Measurements from ENCODE around the gene CCNF.

The CCNF gene

DNA sequence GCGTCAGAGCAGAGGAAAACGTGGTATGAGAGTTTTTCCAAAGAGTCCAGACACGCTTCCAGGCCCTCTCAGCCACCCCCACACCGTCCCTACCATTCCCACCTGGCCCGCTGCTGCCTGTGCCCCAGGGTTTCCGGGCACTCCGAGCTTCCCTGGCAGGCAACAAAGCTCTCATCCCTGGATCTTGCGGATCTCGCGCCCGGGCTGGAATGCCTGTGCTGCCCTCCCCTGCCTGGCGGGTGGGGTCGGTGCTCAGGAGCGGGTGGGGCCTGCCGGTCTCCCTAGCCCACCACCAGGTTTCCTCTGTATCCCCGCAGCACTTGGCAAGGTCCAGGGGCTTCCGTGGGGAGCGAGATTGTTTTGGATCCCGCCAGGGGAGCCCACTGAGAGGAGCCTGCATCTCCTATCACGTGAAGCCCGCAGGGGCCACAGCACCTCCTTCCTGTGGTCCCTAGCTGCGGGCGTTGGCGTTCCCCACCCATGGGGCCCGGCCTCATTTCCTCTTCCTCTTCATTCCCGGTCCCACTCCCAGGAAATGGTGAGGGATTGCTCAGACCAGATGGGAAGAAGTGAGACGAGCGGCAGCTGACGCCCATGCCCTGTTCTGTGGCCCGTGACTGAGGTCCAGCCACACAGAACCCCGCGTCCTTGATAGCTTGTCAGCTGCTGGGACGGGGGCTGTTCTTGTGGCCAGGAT, 56.7 kb downstream of the CCNF start:
- DNase-seq (ENCODE audit: low read depth, low spot score) = no peak

DNA sequence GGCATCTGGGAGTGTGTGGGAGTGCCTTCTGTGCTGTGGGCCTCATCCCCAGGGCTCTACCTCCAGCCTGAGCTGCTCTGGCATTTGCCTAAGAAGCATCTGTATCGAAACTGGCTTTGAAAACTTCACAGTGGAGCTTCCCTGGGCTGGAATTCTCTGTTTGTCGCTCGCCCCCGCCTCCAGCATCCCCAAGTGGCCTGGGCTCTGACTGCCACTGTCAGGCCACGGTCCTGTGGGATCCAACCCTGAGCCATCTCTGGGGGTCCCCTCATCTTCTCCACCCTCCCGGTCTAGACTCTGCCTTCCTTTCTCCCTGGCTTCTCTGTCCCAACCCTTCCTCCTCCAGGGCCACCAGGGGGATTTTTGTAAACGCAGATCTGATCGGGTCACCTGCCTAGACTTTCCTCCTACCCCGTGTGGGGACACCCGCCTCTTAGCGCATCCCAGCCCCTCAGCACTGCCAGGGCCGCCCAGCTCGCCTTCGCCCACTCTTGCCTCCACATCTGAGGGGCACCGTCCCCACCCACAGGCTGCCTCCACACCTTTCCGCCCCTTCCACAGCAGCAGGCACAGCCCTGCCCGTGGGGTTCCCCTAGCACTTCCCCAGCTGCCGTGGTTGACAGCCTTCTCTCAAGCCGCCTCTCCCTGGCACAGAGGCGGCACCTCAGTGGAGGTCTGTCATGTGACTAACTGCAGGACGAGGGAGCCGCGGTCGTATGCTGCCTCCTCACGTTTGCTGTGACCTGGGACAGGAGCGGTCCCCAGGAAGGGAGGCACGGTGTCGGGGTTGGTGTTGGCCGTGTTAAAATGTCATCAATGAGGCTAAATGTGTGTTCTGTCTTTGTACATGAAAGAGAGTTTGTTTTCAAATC, 57.6 kb downstream of the CCNF start:
- DNase-seq (ENCODE audit: low read depth, low spot score) = peak; percentile 26

DNA sequence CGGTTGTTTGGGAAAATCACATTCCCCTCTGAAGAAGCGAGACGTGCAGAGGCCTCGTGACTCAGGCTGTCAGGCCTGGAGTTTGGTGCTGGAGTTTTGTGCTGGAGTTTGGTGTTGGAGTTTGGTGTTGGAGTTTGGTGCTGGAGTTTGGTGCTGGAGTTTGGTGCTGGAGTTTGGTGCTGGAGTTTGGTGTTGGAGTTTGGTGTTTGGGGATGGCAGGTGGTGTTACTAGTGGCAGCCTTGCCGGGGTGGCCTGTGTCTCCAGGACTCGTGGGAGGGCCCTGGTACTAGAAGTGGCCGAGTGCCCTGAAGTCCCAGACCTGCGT, 58.2 kb downstream of the CCNF start:
- DNase-seq (ENCODE audit: low read depth, low spot score) = no peak

DNA sequence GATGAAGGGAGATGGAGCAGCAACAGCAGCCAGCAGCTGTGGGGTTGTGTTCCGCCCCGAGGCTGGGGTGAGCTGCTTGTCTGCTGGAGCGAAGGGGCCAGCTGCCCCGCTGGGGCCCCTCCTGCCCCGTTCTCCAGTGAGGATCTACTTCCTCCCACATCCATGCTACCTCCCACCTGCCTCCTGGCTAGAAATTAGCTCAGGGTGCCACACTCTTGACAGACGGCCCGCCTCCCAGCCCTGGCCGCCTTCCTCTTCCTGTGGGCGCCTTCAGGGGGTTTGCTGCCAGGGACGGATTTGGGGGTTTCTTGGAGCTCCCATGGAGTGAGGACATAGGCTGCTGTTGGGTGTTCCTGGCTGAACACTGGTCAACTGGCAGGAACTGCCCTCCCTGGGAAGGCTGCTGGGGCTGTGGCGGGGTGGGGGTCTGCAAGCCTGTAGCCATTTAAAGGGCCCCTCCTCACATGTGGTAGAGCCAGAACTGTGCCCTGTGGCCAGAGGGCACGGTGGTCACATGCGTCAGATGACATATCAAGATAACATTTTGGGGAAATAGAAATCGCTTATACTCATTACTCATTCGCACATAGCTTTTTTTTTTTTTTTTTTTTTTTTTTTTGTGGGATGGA, 58.8 kb downstream of the CCNF start:
- DNase-seq (ENCODE audit: low read depth, low spot score) = peak; percentile 24

DNA sequence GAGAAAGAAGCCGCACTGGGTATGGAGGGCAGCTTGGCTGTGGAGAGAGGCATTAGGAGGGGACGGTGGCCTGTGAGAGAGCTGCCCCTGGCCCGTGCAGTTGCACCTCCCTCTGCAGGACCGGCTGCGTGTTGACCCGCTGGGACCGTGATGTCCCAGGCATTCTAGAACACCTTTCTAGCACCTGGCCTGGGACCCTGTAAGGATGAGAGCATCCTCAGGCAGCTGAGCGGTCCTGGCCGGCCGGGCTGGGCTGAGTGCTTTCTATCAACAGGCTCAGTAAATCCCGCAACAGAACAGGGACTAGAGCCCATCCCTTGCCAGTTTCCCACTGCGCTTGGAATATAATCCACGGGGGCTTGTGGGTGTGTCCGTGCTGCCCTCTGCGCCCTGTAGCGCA, 60.3 kb downstream of the CCNF start:
- no peak for DNase-seq (ENCODE audit: low read depth, low spot score)

DNA sequence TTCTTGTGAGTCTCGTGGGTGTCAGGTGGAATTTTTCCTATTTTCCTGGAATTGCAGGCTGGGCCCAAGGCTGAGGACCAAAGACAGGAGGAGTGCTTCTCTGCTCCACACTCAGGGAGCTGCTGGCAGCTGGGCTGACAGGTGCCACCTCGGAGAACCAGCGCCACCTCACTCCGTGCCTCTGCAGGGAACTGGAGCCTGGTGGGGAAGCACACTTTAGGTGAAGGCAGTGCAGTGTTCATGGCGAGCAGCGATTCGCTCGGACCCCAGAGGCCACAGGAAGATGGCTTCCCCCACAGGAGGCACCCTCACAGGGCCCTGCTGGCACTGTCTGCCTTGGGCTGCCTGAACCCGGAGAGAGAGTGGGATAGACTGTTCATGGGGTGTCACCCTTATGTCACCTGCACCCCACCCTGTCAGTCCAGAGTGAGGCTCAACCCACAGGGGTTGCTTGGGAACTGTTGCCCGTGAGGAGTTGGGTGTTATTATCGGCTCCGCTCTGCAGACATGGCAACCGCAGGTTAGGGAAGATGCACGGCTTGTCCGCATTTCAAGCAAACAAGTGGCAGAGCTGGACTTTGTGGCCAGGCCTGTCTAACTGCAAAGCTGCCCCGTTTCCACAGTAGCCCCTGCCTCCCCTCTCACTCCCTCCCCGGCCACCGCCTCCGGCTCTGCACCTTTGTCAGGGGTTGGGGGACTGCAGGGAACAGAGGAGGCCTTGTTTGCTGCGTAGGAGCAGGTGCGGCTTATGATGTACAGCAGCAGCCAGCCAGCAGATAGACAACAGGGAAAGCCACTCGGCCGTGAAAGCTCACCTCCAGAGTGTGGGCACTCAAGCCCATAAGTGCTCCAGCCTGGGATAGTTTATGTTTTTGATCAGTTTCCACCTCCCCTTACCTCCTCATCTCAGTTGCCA, 61.2 kb downstream of the CCNF start:
- DNase-seq (ENCODE audit: low read depth, low spot score) = no peak

DNA sequence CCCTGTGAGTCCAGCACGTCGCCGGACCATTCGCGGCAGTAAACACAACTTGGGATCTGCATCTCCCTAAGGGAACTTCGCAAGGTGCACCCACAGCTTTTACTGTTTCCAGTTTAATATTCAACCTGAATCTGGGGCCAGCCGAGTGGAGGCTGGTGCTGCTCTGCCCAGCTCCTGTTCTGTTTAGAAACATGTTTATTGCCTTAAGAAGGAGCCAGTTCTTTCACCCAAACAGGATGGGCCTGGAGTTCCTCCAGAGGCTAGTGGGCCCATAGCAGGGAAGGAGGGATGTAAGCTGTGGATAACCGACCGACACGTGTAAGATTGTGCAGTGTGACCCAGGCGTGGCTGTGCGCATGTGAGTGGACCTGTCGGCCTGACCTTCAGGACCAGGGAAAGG, 63.0 kb downstream of the CCNF start:
- no peak for DNase-seq (ENCODE audit: low read depth, low spot score)

DNA sequence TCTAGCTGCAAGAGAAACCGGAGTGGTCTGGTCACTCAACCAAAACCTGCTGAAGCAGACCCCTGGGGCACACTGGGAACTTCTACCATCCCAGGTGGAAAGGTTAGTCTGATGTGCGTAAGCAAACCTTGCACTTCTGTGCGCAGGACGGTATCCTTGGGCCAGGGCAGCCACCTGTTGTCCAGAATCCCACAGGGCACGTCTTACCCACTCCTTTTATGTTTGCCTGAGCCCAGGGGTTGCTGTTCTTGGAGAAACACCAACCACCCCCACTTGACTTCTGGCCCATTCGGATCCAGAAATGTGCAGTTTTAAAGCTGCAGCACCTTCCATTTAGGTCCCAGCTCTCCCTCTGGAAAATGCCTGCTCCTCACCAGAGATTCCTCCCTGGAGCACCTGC, 64.4 kb downstream of the CCNF start:
- DNase-seq (ENCODE audit: low read depth, low spot score) = no peak

DNA sequence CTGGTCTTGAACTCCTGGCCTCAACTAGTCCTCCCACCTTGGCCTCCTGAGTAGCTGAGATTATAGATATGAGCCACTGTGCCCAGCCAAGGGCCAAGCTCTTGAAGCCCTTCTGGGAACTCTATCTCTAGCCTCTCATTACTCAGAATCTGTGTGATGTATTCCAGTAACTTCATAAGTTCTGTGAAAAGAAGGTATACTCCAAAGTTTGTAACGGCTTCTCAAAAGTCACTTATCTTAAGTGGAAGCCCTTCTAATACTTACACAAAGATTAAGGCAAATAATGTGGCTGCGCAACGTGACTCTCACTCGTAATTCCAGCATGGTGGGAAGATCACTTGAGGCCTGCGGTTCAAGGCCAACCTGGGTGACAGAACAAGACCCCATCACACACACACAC, 65.4 kb downstream of the CCNF start:
- no peak for DNase-seq (ENCODE audit: low read depth, low spot score)

DNA sequence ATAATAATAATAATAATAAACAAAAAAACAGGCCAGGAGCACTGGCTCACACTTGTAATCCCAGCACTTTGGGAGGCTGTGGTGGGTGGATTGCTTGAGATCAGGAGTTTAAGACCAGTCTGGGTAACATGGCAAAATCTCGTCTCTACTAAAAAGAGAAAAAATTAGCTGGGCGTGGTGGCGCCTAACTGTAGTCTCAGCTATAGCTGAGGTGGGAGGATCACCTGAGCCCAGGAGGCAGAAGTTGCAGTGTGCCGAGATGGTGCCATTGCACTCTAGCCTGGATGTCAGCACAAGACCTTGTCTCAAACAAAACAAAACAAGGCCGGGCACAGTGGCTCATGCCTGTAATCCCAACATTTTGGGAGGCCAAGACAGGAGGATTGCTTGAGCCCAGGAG, 65.8 kb downstream of the CCNF start:
- no peak for DNase-seq (ENCODE audit: low read depth, low spot score)

DNA sequence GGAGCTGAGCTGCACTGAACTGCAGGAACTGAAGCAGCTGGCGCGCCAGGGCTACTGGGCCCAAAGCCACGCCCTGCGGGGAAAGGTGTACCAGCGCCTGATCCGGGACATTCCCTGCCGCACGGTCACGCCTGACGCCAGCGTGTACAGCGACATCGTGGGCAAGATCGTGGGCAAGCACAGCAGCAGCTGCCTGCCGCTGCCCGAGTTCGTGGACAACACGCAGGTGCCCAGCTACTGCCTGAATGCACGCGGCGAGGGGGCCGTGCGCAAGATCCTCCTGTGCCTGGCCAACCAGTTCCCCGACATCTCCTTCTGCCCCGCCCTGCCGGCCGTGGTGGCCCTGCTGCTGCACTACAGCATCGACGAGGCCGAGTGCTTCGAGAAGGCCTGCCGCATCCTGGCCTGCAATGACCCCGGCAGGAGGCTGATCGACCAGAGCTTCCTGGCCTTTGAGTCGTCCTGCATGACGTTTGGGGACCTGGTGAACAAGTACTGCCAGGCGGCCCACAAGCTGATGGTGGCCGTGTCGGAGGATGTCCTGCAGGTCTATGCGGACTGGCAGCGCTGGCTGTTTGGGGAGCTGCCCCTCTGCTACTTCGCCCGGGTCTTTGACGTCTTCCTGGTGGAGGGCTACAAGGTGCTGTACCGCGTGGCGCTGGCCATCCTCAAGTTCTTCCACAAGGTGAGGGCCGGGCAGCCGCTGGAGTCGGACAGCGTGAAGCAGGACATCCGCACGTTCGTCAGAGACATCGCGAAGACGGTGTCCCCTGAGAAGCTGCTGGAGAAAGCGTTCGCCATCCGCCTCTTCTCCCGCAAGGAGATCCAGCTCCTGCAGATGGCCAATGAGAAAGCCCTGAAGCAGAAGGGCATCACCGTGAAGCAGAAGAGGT, 67.2 kb downstream of the CCNF start:
- DNase-seq (ENCODE audit: low read depth, low spot score) = no peak

DNA sequence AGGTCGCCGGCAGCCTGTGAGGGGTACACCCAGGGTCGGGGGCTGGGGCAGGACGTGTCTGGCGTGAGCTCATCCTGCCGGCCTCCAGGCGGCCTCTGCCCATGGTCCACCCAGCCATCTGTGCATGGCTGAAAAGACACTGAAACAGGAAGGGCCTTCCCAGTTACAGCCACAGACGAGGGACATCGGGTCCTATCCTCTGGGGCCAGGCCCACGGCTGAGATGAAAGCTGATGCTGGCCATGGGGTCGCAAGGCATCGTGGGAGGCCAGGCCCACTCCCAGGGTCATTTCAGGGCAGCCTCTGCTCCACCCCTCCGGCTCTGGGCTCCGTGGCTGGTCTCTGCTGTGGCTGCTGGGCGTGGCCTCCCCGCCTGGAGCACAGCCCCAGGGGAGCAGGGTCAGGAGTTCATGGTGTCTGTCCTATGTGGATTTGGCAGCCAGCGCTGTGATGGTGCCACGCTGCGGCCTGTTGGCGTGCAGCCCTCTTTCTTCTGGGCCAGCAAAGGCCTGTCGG, 67.9 kb downstream of the CCNF start:
- DNase-seq (ENCODE audit: low read depth, low spot score) = peak; percentile 65

DNA sequence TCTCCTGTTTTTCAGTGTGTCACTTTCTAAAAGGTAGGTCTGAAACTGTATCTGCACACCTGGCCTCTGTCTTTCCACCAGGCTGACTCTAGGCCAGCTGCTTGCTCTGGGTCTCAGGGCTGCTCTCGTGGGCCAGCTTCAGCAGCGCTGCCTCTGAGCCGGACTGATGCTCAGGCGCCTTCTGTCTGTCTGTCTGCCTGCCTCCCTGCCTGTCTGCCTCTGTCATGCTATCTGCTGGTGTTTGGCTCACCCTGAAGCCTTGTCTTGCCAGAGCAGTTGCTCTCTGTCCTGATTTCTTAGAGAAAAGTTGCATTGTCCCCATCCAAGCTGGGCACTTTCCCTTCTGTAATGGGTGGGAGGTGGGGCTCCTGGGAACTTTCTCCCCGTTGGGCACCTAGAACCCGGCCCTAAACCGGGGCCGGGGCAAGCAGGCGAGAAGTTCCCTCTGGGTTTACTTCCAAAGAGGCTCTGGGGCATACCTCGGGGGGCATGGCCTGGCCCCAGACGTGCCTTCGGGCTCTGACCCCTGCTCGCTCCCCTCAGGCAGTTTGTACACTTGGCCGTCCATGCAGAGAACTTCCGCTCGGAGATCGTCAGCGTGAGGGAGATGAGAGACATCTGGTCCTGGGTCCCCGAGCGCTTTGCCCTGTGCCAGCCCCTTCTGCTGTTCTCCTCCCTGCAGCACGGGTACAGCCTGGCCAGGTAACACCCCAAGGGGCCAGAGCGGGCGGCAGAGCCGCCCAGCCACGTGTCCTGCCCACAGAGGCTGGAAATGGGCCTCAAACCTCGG, 68.6 kb downstream of the CCNF start:
- no peak for DNase-seq (ENCODE audit: low read depth, low spot score)

DNA sequence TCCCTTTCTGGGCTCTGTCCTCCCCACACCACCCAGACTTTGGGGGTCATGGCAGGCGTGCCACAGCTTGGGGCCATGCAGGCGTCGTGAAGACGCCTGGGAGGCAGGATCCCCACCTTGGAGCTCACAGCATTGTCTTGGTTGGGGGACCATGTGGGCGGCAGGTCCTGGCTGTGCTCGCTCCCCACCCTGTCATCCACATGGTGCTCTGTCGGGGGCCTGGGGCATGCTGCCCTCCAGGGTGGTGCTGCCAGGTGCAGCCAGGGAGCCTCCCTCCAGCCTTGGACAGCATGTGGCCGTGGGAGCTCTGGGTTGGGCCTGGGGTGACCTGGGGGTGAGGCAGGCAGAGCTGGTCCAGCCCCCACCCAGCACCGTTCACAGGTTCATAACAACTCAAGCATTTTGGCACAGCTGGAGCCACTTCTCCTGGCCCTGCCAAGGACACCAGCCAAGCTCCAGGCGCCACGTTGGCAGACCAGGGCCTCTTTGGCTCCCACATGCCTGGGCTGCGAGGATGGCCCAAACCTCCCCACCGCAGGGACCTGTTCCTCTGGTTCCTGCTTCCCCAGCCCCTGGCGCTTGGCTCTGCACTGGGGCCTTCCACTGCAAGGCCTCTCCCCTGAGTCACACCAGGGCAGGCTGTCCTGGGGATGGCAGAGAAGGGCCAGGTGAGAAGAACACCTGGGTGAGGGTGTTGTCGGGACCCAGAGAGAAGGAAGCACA, 69.4 kb downstream of the CCNF start:
- no peak for DNase-seq (ENCODE audit: low read depth, low spot score)

DNA sequence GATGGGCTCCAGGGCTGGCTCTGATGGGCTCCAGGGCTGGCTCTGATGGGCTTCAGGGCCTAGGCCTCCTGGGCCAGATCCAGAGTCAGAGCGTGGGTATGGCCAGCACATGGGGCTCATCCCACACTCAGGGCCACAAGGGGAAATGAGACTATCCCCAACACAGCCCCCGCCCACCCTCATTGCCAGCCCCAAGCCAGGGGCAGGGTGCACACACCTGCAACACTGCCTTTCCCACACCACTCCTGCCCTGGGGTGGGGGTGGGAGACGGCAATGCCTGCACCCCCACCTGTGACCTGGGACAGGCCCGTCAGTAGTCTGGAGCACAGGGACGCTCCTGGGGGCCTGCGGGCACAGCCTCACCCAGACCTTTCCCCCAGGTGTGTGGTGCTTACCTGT, 70.2 kb downstream of the CCNF start:
- no peak for DNase-seq (ENCODE audit: low read depth, low spot score)

DNA sequence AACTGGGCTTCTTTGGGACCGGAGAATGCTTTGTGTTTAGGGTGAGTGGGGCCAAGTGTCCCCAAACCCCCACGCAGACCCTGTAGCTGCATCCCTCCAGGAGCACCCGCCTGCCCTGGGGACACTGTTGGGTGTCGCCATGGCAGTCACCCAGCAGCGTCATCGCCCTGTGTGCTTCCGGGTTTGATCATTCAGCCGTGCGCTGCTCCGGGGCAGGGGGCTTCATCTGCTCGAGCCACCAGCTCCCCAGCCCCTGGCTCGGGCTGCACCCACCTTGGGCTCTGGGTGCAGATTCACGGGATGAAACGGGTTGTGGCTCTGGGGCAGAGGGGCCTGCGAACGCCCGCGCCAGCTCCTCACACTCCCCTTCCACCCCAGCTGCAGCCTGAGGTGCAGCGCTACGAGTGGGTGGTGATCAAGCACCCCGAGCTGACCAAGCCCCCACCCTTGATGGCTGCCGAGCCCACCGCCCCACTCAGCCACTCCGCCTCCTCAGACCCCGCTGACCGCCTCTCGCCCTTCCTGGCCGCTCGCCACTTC, 70.7 kb downstream of the CCNF start:
- no peak for DNase-seq (ENCODE audit: low read depth, low spot score)

DNA sequence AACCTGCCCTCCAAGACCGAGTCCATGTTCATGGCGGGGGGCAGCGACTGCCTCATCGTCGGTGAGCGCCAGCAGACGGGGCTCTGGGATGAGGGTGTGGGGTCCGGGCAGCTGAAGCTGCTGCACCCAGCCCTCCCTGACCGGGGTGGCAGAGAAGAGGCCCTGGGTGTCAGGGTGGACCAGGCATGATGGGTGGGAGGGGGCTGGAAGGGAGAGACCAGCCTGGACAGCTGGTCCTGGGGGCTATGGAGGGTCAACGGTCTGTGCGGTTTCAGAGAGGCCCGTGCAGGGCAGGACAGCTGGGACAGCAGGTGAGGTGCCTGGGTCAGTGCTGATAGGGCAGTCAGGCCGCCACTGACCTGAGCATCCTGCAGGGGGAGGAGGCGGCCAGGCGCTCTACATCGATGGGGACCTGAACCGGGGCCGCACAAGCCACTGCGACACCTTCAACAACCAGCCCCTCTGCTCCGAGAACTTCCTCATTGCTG, 71.2 kb downstream of the CCNF start:
- no peak for DNase-seq (ENCODE audit: low read depth, low spot score)

DNA sequence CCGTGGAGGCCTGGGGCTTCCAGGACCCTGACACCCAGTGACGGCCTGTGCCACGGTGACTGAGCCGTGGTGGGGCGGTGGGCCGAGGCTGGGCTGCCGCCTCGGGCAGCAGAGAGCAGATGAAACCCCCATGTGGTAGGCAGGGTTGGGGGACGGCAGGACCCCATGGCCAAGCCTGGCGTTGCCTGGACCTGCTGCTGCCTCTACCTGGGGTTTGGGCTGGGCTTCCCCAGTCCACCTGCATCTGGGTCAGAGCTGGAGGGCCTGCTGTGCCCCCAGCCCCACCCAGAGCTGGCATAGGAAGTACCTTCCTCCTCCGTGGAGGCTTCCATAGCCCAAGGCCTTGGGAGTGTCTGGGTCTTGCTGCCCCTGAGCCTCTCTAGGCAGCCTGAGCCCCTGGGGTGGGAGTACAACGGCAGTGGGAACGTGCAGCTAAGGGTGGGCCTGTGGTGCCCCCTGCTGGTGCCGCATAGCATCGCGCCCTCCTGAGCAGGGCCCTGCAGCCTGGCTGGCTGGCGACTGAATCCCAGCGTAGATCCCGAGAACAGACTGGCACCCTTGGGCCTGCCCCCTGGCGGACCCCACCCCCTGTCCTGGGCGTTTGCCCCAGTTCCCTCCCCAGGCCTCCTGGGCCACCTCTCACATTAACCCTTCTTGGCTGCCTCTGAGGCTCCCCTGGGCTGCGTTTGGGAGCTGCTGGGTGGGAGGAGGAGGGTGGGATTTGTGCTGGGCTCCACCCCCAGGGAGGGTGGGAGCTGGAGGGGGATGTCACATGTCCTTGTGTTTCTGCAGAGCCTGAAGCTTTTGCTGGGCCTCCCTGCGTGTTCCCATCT, 71.9 kb downstream of the CCNF start:
- peak; percentile 96 for DNase-seq (ENCODE audit: low read depth, low spot score)

Data from ELF-1 (cell line).